DND-41 (cell line): ENCODE results near the gene TRPV6.

Source experiments
- CTCF ChIP-seq: IDR thresholded peaks from 2 replicates; pipeline ENCODE4 v1.5.1; 2012; ENCODE audit warnings: borderline replicate concordance, low read length, moderate library complexity, mild to moderate bottlenecking; ENCODE audit not compliant: poor library complexity, severe bottlenecking; ENCODE audit errors: extremely low read depth
- EZH2 ChIP-seq: IDR thresholded peaks from 3 replicates; pipeline ENCODE4 v1.6.1; 2012; ENCODE audit warnings: borderline replicate concordance, low read depth, mild to moderate bottlenecking, moderate library complexity, low read length, inconsistent platforms; ENCODE audit not compliant: severe bottlenecking

GRCh38 chr7:142854372-142855113 lies 31.0 kb downstream of the TRPV6 start, which contains the start of gene EPHB6:
- TF ChIP-seq CTCF (no peak), EZH2 (no peak)
